GM19099 (cell line): ENCODE data around the gene RBMS1.

Source experiments
- POLR2A ChIP-seq: IDR thresholded peaks from 3 replicates; pipeline ENCODE4 v1.6.1; 2011; ENCODE audit warnings: low read depth; ENCODE audit not compliant: insufficient read length; ENCODE audit errors: extremely low read depth

RBMS1 gene

GRCh38 chr2:160482673-160483072, 10.9 kb downstream of the RBMS1 start:
- TF ChIP-seq POLR2A, result no peak

GRCh38 chr2:160479269-160479668, 14.3 kb downstream of the RBMS1 start:
- TF ChIP-seq POLR2A, result no peak

GRCh38 chr2:160478660-160479059, 14.9 kb downstream of the RBMS1 start:
- TF ChIP-seq POLR2A, result no peak

GRCh38 chr2:160477032-160477431, 16.6 kb downstream of the RBMS1 start:
- no peak for TF ChIP-seq POLR2A

DNA sequence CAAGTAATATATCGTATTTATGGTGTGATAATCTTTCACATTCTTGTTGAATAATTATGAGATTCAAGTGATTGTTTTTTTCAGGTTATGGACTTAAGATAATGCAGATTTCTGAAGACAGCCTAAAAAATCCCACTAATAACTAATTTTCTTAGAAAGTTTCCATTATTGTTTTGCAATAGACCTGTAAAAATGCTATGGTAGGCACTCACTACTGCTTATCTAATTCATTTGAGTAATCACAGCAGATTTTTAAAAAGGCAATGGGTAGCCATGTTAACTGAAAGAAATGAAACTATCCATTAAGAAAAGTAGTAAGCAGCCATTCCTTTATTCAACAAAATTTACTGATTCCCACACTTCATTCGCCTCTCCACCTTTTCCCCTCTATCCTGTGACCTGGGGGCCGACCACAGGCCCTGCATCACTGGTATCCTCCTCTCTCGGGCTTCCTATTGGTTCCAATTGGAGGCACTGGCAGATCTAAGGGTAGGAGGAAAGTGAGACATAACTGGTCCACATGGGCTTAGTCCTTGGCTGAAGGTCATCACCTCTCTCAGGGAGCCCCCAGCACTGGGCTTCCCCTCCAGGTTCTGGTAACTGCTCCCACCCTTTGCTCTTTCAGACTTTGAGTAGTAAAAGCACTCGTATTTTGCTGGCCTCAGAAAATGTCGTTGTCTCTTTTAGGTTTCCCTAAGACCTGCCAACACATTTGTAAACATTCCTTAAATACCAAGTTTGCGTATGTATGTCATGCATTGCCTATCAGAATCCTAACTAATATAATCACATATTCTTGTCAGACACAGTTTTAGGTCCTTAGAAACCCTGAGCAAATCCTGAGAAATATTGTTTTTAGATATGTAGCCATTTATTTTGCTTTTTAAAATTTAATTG, 18.5 kb downstream of the RBMS1 start:
- no peak for TF ChIP-seq POLR2A

DNA sequence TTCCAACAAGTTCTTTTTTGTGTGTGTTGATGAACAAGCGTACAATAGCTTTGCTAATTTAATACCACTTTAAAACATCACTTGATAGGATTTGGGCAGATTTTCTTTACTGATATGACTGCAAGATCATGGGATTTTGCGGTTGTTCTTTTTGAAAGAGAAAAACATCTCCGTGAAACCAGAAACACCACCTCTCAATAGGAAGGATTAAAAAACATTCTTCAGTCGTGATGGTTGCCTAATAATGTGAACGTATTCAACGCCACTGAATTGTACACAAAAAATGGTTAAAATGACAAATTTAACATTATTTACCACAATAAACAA, 19.3 kb downstream of the RBMS1 start:
- TF ChIP-seq POLR2A, result no peak

- no peak for TF ChIP-seq POLR2A
Measured at GRCh38 chr2:160473468-160474318, 19.9 kb downstream of the RBMS1 start.

GRCh38 chr2:160472839-160473251, 20.8 kb downstream of the RBMS1 start:
- no peak for TF ChIP-seq POLR2A

DNA sequence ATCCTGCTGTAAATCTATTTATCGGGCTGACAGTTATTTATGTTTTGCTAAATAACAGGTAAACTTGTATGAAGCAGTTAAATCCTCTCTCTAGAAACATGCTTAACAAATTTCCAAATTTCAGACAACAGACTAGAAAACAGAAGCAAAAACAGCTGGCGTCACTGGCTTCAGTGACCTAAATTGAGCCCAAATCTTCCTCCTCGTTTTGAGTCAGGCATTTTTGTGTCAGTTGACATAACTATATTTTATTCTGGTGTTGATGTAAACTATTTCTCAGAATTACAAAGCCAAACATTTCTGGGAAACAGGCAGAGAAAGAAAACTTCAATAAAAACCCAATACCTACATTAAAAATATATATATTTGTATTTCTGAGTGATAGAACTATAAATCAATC, 21.7 kb downstream of the RBMS1 start:
- no peak for TF ChIP-seq POLR2A

GRCh38 chr2:160469621-160470204, 23.9 kb downstream of the RBMS1 start:
- no peak for TF ChIP-seq POLR2A

DNA sequence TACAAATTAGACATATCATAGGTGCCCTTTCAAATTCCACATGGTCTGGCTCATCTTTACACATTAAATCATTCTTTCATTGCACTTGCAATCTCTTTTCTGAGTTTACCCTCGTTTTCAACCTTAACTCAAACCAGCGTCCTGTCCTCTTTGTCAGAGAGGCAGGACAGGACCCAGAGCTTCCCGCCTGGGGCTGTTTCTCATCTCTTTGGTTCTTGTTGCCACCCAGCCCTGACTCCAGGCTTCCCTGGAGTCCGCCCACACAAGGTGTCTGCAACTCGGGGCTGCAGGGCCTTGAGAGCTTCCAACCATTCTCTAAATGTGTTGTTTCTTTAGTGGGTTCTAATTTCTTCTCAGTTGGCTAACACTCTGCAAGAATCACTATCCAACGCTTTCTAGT, 24.4 kb downstream of the RBMS1 start:
- TF ChIP-seq POLR2A, result no peak

DNA sequence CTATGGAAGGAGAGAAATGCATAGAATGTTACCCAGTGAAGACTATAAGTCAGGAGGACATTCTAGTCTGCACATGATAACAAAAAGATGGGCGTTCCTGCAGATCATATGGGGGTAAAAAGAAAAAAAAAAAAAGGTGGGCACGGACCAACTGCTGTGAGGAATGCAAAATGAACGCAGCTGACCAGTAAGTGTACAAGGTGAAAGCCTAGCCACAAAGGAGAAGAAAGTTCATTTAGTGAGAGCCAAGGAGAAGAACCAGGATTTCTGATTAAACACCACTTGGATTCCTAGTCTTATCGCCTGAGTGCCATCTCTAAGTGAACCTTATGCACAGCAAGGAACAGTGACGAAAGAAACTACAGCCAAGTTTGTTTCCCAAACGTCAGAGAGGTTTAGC, 26.5 kb downstream of the RBMS1 start:
- no peak for TF ChIP-seq POLR2A

DNA sequence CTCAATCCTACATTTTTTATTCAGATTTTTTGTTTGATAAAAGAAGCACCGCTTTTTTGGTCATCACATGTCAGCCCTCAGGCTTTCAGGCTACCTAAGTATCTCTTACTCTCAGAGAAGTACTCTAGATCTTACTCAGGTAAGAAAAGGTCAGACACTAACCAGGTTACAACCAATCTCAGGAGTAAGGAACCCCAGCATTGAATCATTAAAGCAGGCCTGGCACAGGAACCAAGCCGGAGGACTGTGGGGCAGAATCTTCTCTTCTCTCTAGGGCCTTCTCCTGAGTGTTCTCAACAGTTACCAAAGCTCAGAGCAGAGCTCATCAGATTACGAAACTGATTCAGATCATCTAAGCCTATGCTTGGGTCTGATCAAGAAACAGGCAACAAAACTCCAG, 28.2 kb downstream of the RBMS1 start:
- no peak for TF ChIP-seq POLR2A

GRCh38 chr2:160465002-160465401, 28.6 kb downstream of the RBMS1 start:
- no peak for TF ChIP-seq POLR2A

GRCh38 chr2:160464017-160464416, 29.6 kb downstream of the RBMS1 start:
- TF ChIP-seq POLR2A, result no peak

GRCh38 chr2:160463245-160463644, 30.4 kb downstream of the RBMS1 start:
- TF ChIP-seq POLR2A, result no peak

- TF ChIP-seq POLR2A, result no peak
Measured at GRCh38 chr2:160460333-160460731, 33.3 kb downstream of the RBMS1 start.
